ENCODE measurements around the gene NSUN5.
A peak's percentile ranks its signal among the peaks of the same experiment; 100 is the strongest.

Gene NSUN5

DNA sequence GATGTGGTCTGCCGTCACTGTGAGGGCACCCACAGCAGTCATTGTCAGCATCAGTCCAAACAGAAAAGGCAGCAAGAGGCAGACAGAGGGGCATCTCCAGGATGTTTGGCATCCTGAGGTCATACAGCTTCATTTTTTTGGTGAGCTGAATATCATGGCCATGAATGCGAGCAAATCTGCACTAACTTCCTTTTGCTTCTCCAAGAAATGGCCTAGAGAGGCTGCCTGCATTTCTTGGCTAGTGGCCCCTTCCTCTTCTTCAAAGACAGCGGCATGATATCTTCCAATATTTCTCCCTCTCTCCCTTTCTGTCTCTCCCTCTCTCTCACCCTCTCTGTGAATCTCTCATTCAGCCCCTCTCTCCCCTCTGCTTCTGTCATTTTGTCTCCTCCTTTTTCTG lies 44.2 kb upstream of the NSUN5 start:
- H3K4me3 Mint-ChIP-seq = no peak overlapping the region
- peaks cover 17% of the 10 kb centered on the region for H3K4me1 Mint-ChIP-seq
- no peak overlapping the region for H3K27ac Mint-ChIP-seq
- H3K9me3 Mint-ChIP-seq = peaks cover 11% of the 10 kb centered on the region
- H3K27me3 Mint-ChIP-seq (ENCODE audit: low read depth) = peaks cover 3% of the 10 kb centered on the region
- TF ChIP-seq, protein P1, sequence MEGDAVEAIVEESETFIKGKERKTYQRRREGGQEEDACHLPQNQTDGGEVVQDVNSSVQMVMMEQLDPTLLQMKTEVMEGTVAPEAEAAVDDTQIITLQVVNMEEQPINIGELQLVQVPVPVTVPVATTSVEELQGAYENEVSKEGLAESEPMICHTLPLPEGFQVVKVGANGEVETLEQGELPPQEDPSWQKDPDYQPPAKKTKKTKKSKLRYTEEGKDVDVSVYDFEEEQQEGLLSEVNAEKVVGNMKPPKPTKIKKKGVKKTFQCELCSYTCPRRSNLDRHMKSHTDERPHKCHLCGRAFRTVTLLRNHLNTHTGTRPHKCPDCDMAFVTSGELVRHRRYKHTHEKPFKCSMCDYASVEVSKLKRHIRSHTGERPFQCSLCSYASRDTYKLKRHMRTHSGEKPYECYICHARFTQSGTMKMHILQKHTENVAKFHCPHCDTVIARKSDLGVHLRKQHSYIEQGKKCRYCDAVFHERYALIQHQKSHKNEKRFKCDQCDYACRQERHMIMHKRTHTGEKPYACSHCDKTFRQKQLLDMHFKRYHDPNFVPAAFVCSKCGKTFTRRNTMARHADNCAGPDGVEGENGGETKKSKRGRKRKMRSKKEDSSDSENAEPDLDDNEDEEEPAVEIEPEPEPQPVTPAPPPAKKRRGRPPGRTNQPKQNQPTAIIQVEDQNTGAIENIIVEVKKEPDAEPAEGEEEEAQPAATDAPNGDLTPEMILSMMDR (IDR thresholded peaks at IDR 0.05; ENCODE audit: unreplicated experiment in 3 of 3) = no peak
- H3K36me3 Mint-ChIP-seq (ENCODE audit: low read depth) = no peaks in the 10 kb centered on the region

DNA sequence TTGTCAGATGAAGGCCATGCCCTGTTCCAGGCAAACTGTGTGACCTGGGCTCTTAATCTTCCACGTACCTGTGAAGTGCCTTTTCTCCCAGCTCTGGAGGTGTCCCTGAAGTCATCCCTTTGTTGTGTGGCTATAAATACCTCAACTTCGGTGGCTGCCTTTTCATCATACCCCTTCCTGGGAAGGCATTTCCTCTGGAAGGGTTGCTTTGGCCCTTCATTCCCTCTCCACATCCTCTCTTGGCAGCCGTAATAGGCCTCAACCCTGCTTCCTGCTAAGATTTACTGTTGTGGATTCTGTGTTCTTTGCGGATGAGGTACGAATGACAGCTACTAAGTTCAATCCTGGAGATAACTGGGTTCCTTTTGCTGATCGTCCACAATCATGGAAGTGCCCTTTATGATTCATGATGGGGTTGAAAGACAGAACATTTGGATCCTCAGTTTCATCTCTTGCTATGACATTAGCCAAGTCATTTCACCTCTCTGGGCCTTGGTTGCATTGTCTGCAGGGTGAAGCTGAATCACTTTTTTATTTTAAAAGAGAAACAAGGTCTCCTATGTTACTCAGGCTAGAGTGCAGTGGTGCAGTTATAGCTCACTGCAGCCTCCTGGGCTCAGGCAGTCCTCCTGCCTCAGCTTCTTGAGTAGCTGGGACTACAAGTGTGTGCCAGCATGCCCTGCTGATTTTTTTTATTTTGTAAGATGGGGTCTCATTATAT lies 43.0 kb upstream of the NSUN5 start:
- TF ChIP-seq, protein P1 (IDR thresholded peaks at IDR 0.05; ENCODE audit: unreplicated experiment in 3 of 3) = no peak
- peaks cover 21% of the 10 kb centered on the region for H3K4me1 Mint-ChIP-seq
- peaks cover 11% of the 10 kb centered on the region for H3K9me3 Mint-ChIP-seq
- no peak overlapping the region for H3K4me3 Mint-ChIP-seq
- peak overlapping the region; percentile 27 to 82 (median 73) for H3K27ac Mint-ChIP-seq
- H3K27me3 Mint-ChIP-seq (ENCODE audit: low read depth) = peaks cover 3% of the 10 kb centered on the region
- H3K36me3 Mint-ChIP-seq (ENCODE audit: low read depth) = no peaks in the 10 kb centered on the region

- peak overlapping the region; percentile 36 to 65 (median 63) for H3K27ac Mint-ChIP-seq
- H3K27me3 Mint-ChIP-seq (ENCODE audit: low read depth) = peaks cover 4% of the 10 kb centered on the region
- peaks cover 11% of the 10 kb centered on the region for H3K9me3 Mint-ChIP-seq
- peaks cover 32% of the 10 kb centered on the region for H3K4me1 Mint-ChIP-seq
- TF ChIP-seq, protein P1 (IDR thresholded peaks at IDR 0.05; ENCODE audit: unreplicated experiment in 3 of 3) = no peak
- peak overlapping the region in 1 of 3 experiments; percentile 37 for H3K4me3 Mint-ChIP-seq
- no peaks in the 10 kb centered on the region for H3K36me3 Mint-ChIP-seq (ENCODE audit: low read depth)
Observed at GRCh38 chr7:73350306-73351068, 41.9 kb upstream of the NSUN5 start.

DNA sequence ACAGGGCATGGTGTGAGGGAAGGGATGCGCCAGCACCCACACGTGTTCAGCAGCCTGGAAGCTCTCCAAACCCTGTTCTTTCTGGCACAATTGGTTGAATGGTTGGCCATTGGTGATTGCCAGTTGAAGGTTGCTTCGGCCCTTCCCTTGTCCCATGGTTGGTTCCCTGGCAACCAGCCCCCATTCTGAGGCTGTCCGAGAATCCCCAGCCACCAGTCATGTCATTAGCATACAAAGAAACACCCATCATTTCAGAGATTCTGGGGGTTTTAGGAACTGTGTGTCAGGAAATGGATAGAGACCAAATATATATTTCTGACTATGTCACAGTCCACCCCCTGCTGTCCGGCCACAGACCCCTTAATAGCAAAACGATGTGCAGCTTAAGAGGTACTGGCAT lies 41.1 kb upstream of the NSUN5 start:
- TF ChIP-seq, protein P1 (IDR thresholded peaks at IDR 0.05; ENCODE audit: unreplicated experiment in 3 of 3) = no peak
- H3K36me3 Mint-ChIP-seq (ENCODE audit: low read depth) = no peaks in the 10 kb centered on the region
- peaks cover 39% of the 10 kb centered on the region for H3K4me1 Mint-ChIP-seq
- peak overlapping the region; percentile 36 to 65 (median 63) for H3K27ac Mint-ChIP-seq
- peaks cover 6% of the 10 kb centered on the region for H3K9me3 Mint-ChIP-seq
- H3K27me3 Mint-ChIP-seq (ENCODE audit: low read depth) = peaks cover 6% of the 10 kb centered on the region
- H3K4me3 Mint-ChIP-seq = no peak overlapping the region

- Mint-ChIP-seq H3K36me3 (ENCODE audit: low read depth) (no peaks in the 10 kb centered on the region), H3K9me3 (no peaks in the 10 kb centered on the region), H3K27me3 (ENCODE audit: low read depth) (peaks cover 10% of the 10 kb centered on the region), H3K4me3 (no peak overlapping the region), H3K4me1 (peaks cover 50% of the 10 kb centered on the region), H3K27ac (peak overlapping the region; percentile 12 to 33 (median 20))
- TF ChIP-seq, protein P1 (IDR thresholded peaks at IDR 0.05; ENCODE audit: unreplicated experiment in 3 of 3) = no peak
Observed at GRCh38 chr7:73345951-73346350, 37.3 kb upstream of the NSUN5 start.
